Esophagus squamous epithelium (tissue), 5 donors: ENCODE measurements around the gene ST7. TPM values are rescaled to one million over a fixed set of nuclear protein-coding genes. Genes with fewer than 3 reads are reported as not detected.

ENCODE experiments used
- DNase-seq: peaks from one replicate; lab custom pipeline; 2025; lab: John Stamatoyannopoulos, UW
- H3K27ac ChIP-seq, 4 donors: fragments of 200-600 bp; sonication (generic); one replicate each; pipeline ENCODE4 v1.5.1; 2016 to 2019; ENCODE audit warnings: mild to moderate bottlenecking in 1 of 4
- H3K27me3 ChIP-seq, 4 donors: fragments of 200-600 bp; sonication (generic); 1 replicate in 3 of 4; 2 replicates in 1 of 4; pipeline versions ENCODE4 v1.5.1 to v1.6.0; 2017 to 2021; ENCODE audit warnings: antibody characterized with exemption in 1 of 4
- H3K36me3 ChIP-seq, 3 donors: fragments of 200-600 bp; sonication (generic); one replicate each; pipeline ENCODE4 v1.5.1; 2016 to 2019
- H3K4me1 ChIP-seq, 3 donors: fragments of 200-600 bp; sonication (generic); one replicate each; pipeline ENCODE4 v1.5.1; 2017 to 2019
- H3K4me3 ChIP-seq, 4 donors: fragments of 200-600 bp; sonication (generic); 1 replicate in 3 of 4; 2 replicates in 1 of 4; pipeline ENCODE4 v1.5.1; 2016 to 2019; ENCODE audit warnings: mild to moderate bottlenecking in 2 of 4, moderate library complexity in 1 of 4
- H3K9me3 ChIP-seq, 3 donors: fragments of 200-600 bp; sonication (generic); one replicate each; pipeline ENCODE4 v1.5.1; 2016 to 2019
- CTCF ChIP-seq, 6 experiments: fragments of 450-650 bp in 4 of 6; fragments of 200-600 bp in 2 of 6; sonication (generic) in 2 of 6; IDR thresholded peaks; one replicate each; pipeline ENCODE4 v1.5.1; 2016 to 2019; ENCODE audit warnings: antibody characterized with exemption in 6 of 6, mild to moderate bottlenecking in 4 of 6, moderate library complexity in 4 of 6
- POLR2A ChIP-seq, 4 donors: fragments of 450-650 bp; IDR thresholded peaks; one replicate each; pipeline ENCODE4 v1.6.1; 2017; ENCODE audit warnings: antibody characterized with exemption in 4 of 4, mild to moderate bottlenecking in 4 of 4, moderate library complexity in 3 of 4
- WGBS, 2 donors: methylation state at CpG; one replicate each; pipeline ENCODE4 v1.1.5; 2018; 5-methylcytosine and 5-hydroxymethylcytosine counted together
- intact Hi-C: fragments of 100-400 bp; cut with DNase I; formaldehyde crosslinking; loops from one replicate; pipeline ENCODE4 v1.15.0; 2022
- total RNA-seq, 4 donors: library from RNA; depleted of rRNA; stranded (reverse); fragments of >200 nt; gene quantifications; one replicate each; pipeline ENCODE4 v1.1.0, GENCODE V29; 2016
- donor health status: DM: yes; HTN: yes; CAD: no.

The ST7 gene
- total RNA-seq, 4 donors from 2014 or later: 12.9 to 18.0 (median 15.3) TPM

- Histone ChIP-seq H3K27me3 (no peaks in the 10 kb centered on the region), H3K27ac (no peak overlapping the region), H3K4me3 (no peak overlapping the region), H3K36me3 (no peaks in the 10 kb centered on the region), H3K4me1 (peaks cover 0 to 22% (median 13%) of the 10 kb centered on the region in 3 donors), H3K9me3 (no peaks in the 10 kb centered on the region)
- no peak for DNase-seq
- intact Hi-C loops: no loop called here
- TF ChIP-seq POLR2A (IDR thresholded peaks at IDR 0.05) (no peak), CTCF (IDR thresholded peaks at IDR 0.05) (no peak)
- WGBS, 2 donors: 97 to 100% methylated on average over 2 of the region's 2 CpGs
Measured at GRCh38 chr7:117075934-117076333, 122.6 kb downstream of the ST7 start.

- Histone ChIP-seq H3K4me3 (no peak overlapping the region), H3K27me3 (no peaks in the 10 kb centered on the region), H3K9me3 (no peaks in the 10 kb centered on the region), H3K4me1 (peaks cover 0 to 19% (median 13%) of the 10 kb centered on the region in 3 donors), H3K27ac (no peak overlapping the region), H3K36me3 (no peaks in the 10 kb centered on the region)
- TF ChIP-seq CTCF (IDR thresholded peaks at IDR 0.05) (no peak), POLR2A (IDR thresholded peaks at IDR 0.05) (no peak)
- DNase-seq: no peak
- intact Hi-C loops: no loop called here
- WGBS, 2 donors: 91 to 92% methylated on average over 1 to 2 of the region's 7 CpGs
Measured at GRCh38 chr7:117076426-117076943, 123.2 kb downstream of the ST7 start.

- H3K27ac ChIP-seq: no peak overlapping the region
Measured at GRCh38 chr7:117077658-117078057, 124.4 kb downstream of the ST7 start.

GRCh38 chr7:117082647-117083046 is 129.3 kb downstream of the ST7 start:
- intact Hi-C loops: no loop called here
- no peak for DNase-seq
- Histone ChIP-seq H3K27ac (no peak overlapping the region), H3K36me3 (no peaks in the 10 kb centered on the region), H3K4me1 (peaks cover 8 to 28% (median 15%) of the 10 kb centered on the region in 3 donors), H3K9me3 (no peaks in the 10 kb centered on the region), H3K4me3 (no peak overlapping the region), H3K27me3 (no peaks in the 10 kb centered on the region)
- 70 to 71% methylated on average over 2 of the region's 2 CpGs for WGBS, 2 donors
- TF ChIP-seq POLR2A (IDR thresholded peaks at IDR 0.05) (no peak), CTCF (IDR thresholded peaks at IDR 0.05) (no peak)

More at GRCh38 chr7:117077658-117078057, 124.4 kb downstream of the ST7 start:
- Histone ChIP-seq H3K9me3 (no peaks in the 10 kb centered on the region), H3K4me1 (peaks cover 0 to 7% (median 4%) of the 10 kb centered on the region in 3 donors), H3K36me3 (no peaks in the 10 kb centered on the region), H3K4me3 (no peak overlapping the region), H3K27me3 (no peaks in the 10 kb centered on the region)
- no peak for DNase-seq
- intact Hi-C loops: no loop called here
- TF ChIP-seq POLR2A (IDR thresholded peaks at IDR 0.05) (no peak), CTCF (IDR thresholded peaks at IDR 0.05) (no peak)

- DNase-seq: no peak
- peaks cover 12 to 28% (median 15%) of the 10 kb centered on the region in 3 donors for H3K4me1 ChIP-seq
- no peak overlapping the region for H3K4me3 ChIP-seq
- no peaks in the 10 kb centered on the region for H3K36me3 ChIP-seq
- H3K27ac ChIP-seq: no peak overlapping the region
- 47 to 55% methylated on average over 2 of the region's 2 CpGs for WGBS, 2 donors
- no peaks in the 10 kb centered on the region for H3K9me3 ChIP-seq
- intact Hi-C loops: no loop called here
- TF ChIP-seq POLR2A (IDR thresholded peaks at IDR 0.05) (no peak), CTCF (IDR thresholded peaks at IDR 0.05) (no peak)
- H3K27me3 ChIP-seq: no peaks in the 10 kb centered on the region
Measured at GRCh38 chr7:117083648-117084047, 130.3 kb downstream of the ST7 start.
